Measurements from ENCODE around the gene DLGAP4.

Gene DLGAP4

GRCh38 chr20:36308353-36308752 lies 2.2 kb downstream of the DLGAP4 start:
- DNase-seq (ENCODE audit: low spot score), result no peak

- DNase-seq (ENCODE audit: low spot score), result no peak
Measured at GRCh38 chr20:36308986-36309385, 2.8 kb downstream of the DLGAP4 start.

- DNase-seq (ENCODE audit: low spot score), result no peak
Measured at GRCh38 chr20:36309643-36310042, 3.5 kb downstream of the DLGAP4 start.

GRCh38 chr20:36310215-36310981 lies 4.3 kb downstream of the DLGAP4 start:
- no peak for DNase-seq (ENCODE audit: low spot score)

GRCh38 chr20:36311141-36311853 lies 5.2 kb downstream of the DLGAP4 start:
- DNase-seq (ENCODE audit: low spot score), result no peak

GRCh38 chr20:36311854-36312723 lies 6.0 kb downstream of the DLGAP4 start:
- no peak for DNase-seq (ENCODE audit: low spot score)

- DNase-seq (ENCODE audit: low spot score), result no peak
Measured at GRCh38 chr20:36312724-36313441, 6.7 kb downstream of the DLGAP4 start.

GRCh38 chr20:36313476-36313875 lies 7.3 kb downstream of the DLGAP4 start:
- no peak for DNase-seq (ENCODE audit: low spot score)

- no peak for DNase-seq (ENCODE audit: low spot score)
Measured at GRCh38 chr20:36313926-36314325, 7.8 kb downstream of the DLGAP4 start.

GRCh38 chr20:36314734-36315544 lies 8.8 kb downstream of the DLGAP4 start:
- DNase-seq (ENCODE audit: low spot score), result no peak

GRCh38 chr20:36315545-36316351 lies 9.6 kb downstream of the DLGAP4 start:
- no peak for DNase-seq (ENCODE audit: low spot score)

GRCh38 chr20:36317675-36318074 lies 11.5 kb downstream of the DLGAP4 start:
- DNase-seq (ENCODE audit: low spot score), result no peak

GRCh38 chr20:36318166-36318565 lies 12.0 kb downstream of the DLGAP4 start:
- no peak for DNase-seq (ENCODE audit: low spot score)

GRCh38 chr20:36319356-36320260 lies 13.5 kb downstream of the DLGAP4 start:
- no peak for DNase-seq (ENCODE audit: low spot score)

GRCh38 chr20:36320261-36320897 lies 14.2 kb downstream of the DLGAP4 start:
- DNase-seq (ENCODE audit: low spot score), result no peak

GRCh38 chr20:36320898-36321695 lies 15.0 kb downstream of the DLGAP4 start:
- DNase-seq (ENCODE audit: low spot score), result no peak

GRCh38 chr20:36322131-36322530 lies 16.0 kb downstream of the DLGAP4 start:
- DNase-seq (ENCODE audit: low spot score), result no peak

GRCh38 chr20:36330091-36330490 lies 24.0 kb downstream of the DLGAP4 start:
- no peak for DNase-seq (ENCODE audit: low spot score)
